Measurements from ENCODE around the gene ULK4.

The ULK4 gene

DNA sequence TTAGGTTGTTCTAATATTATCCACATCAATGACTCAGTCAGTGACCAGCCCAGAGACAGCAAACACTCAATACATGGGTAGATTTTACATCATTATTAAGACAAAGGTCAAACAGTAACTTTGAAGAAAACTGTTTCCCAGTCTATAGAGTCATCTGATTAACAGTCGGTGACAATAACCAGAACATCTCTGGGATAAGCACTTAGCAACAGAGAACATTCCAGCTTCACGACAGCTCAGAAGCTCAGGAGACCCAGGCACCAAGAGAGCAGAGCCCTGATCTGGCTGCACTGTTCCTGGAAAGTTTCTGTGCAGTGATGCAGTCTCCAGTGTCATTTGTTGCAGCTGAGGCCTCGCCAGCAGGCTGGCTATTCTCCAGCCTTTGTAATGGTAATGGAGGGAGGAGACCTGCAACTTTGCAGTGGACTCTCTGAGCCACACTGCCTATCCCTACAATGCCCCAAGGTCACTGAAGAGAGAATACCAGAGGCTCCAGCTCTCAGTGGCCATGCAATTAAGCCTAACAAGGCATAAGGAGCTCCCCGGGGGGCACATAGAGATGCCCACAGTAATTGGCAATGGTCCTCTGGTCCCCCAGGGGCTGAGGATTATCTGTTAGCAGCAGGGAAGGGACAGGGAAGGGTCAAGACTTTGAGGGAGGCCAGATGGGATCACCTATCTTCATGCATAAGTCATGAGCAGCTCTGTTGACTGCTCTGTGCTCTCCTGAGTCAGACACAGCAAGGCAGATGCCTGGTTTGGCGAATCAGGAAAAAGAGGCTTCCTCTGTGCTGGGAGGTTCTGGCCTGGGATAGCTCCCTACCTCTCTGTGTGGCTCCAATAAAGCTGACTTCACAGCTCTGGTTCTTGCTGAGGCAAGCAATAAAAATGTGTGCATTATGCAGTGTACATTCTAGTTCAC is 599.0 kb downstream of the ULK4 start:
- no peak for DNase-seq (ENCODE audit: low read depth)

- no peak for DNase-seq (ENCODE audit: low read depth)
Observed at GRCh38 chr3:41357271-41357670, 604.6 kb downstream of the ULK4 start.

DNA sequence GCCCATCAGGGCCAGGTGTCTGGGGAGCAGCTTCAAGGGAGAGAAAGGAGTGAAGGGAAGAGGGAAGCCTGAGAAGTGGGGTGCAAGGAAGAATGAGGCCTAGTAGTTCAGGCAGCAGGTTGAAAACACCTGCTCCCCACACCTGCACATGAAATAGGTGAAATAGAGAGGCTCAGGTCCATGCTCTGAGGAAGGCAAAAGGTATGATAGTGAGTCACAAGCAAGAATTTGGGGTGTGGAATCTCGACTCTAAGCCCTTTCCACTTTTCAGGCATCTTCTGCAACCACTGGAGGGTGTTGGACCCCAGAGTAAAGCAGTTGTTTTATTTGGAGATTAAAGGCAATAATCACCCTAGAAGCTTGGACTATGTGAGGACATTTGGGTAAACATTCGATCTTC is 605.1 kb downstream of the ULK4 start:
- DNase-seq (ENCODE audit: low read depth): no peak

GRCh38 chr3:41352510-41352909 is 609.4 kb downstream of the ULK4 start:
- DNase-seq (ENCODE audit: low read depth): no peak

- no peak for DNase-seq (ENCODE audit: low read depth)
Observed at GRCh38 chr3:41350441-41350840, 611.5 kb downstream of the ULK4 start.

DNA sequence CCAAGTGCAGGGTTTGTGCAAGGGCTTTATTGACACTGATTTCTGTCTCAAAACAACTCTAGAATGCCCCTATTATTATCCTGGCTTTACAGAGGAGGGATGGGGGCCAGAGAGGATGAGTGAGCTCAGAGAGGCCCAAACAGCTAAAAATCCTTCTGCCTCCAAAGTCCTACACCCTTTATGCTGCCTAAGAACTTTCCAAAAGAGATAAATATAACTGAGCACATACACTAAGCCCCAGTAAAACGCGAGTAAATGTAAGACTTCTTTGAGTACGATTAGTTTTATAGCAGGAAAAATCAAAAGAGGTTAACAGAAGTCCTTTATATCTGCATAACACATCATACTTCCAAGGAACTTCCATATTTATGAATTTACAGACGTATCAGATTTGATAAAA is 613.5 kb downstream of the ULK4 start:
- no peak for DNase-seq (ENCODE audit: low read depth)

GRCh38 chr3:41346698-41347270 is 615.1 kb downstream of the ULK4 start:
- no peak for DNase-seq (ENCODE audit: low read depth)

GRCh38 chr3:41345788-41346187 is 616.1 kb downstream of the ULK4 start:
- no peak for DNase-seq (ENCODE audit: low read depth)

GRCh38 chr3:41339758-41340157 is 622.1 kb downstream of the ULK4 start:
- no peak for DNase-seq (ENCODE audit: low read depth)

DNA sequence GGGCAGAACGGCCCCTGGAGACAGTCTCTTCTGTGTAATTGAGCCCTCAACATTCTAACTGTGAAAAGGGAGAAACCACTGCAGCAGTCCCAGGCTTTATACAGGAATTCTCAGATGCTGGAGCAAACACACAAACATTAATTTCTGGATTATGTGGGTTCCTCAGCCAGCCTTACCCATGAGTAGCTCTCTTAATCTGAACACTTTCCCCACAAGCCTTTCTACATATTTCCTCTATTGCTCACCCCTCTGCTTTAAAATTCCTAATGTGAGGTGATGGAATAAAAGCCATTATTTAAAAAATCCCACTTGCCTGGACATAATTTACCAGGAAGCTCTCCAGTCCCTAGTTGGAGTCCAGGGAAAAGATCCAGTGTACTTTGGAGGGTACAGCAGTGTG is 623.6 kb downstream of the ULK4 start:
- DNase-seq (ENCODE audit: low read depth): no peak

DNA sequence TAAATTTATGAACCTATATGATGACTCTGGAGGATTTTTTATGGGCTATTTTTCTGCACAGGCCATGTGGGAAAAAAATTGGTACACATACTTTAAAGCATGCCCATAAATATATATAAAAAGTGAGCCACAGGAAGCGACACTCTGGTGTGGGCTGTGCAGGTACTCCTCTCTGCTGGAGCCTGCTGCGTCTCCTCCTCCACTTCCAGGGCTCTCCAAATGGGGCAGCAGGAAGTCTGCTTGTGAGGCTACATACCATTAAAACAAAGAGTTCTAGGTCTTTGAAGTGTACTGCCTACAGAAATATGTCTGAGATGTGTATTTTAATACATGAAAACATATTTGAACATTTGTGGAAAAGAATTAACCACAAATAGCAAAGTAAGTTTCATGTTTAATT is 627.5 kb downstream of the ULK4 start:
- no peak for DNase-seq (ENCODE audit: low read depth)

DNA sequence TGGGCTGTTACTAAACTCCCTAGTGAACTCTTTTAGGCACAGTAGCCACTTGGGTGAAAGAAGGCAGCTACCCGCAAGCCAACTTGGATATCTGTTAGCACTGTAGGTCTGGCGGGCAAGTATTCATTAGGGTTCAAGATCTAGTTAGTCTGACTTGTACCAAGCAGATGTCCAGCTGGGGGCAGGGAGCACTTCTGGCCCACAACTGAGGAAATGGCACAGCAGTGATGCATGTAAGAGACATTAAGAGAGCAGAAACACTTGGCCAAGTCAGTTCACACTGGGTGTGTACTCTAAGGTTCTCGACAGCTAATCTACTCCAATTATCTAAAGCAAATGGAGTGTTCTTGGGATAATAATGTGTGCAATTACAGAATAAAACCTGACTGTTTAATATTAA is 630.9 kb downstream of the ULK4 start:
- no peak for DNase-seq (ENCODE audit: low read depth)

- no peak for DNase-seq (ENCODE audit: low read depth)
Observed at GRCh38 chr3:41330465-41330864, 631.4 kb downstream of the ULK4 start.

GRCh38 chr3:41329881-41330280 is 632.0 kb downstream of the ULK4 start:
- no peak for DNase-seq (ENCODE audit: low read depth)

GRCh38 chr3:41328926-41329325 is 633.0 kb downstream of the ULK4 start:
- DNase-seq (ENCODE audit: low read depth): peak; percentile 47

DNA sequence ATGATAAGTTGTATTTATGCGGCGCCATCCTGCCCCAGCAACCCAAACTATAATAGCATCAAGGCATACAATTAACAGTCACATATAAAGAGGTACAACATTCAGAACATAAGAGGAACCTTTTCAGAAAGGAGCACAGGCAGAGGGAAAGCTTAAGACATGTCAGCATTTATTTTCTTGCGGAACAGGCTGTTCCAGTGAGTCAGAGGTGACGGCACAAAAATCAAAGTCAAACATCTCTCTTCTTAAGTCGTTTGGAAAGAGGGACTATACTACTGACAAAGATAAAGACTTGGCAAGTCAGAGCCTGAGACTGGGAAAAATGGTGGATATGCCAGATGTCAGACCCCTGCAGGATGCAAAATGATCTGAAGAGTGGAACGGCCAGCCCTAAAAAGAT is 634.2 kb downstream of the ULK4 start:
- DNase-seq (ENCODE audit: low read depth): no peak

- DNase-seq (ENCODE audit: low read depth): no peak
Observed at GRCh38 chr3:41324156-41324475, 637.8 kb downstream of the ULK4 start.

DNA sequence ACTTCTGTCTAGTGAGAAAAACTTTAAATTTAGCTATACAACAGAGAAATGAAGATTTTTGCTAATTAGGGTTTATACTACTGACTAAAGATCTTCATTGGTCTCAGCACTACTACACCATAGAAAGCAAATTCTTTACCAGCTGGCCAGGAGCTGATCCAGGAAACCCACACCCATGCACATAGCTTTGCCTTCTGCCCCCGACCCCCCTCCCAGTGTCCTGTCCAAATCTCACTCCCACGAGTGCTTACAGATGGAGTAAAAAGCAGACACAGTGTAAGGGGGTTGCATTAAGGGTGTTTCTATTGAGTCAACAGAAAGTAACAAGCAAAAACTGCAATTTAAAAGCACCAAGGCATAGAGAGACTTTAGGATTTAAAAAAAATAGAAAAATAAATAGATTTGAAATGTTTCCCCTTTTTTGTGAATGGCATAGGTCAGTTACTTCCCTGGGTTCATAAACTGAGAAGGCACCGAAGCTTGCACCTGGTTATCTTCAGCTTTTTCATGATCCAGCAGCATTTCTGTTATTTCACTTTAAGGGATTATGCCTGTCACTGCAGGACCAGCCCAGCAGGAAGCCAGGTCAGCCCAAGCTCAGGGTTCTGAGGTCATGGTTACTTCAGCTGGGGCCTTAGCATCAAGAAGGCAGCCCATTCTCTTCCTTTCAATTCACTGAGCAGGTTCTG is 638.3 kb downstream of the ULK4 start:
- DNase-seq (ENCODE audit: low read depth): no peak

GRCh38 chr3:41321642-41321980 is 640.3 kb downstream of the ULK4 start:
- DNase-seq (ENCODE audit: low read depth): no peak

DNA sequence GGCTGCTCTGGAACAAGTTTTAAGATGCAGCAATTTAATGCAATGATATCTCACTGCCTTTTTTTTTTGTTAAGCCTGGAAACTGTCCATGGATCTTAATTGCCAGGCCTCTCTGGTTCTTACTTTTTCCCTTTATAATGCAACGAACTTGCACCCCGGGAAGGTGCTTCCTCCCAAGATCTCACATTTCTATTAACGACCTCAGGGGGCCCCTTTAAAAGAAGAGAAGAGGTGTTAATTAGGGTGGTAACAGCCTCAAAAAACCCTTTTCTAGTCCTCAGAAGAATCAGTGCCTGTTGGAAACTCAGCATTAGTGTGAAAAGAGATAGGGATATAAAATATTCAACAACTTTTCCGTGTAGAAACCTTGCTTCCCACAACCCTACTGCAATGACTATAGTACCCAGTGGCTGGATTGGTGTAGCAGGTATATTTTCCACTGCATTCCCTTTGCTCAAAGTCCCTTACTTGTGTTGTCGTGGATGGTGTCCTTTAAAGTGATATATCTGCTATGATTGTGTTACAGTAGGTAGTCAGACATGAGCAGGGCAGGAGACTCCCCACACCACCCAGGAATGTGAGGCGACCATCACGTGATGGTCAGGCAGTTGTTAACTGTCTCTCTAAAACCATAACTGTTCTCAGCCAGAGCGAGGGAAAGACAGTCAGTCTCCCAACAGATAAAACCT is 640.8 kb downstream of the ULK4 start:
- DNase-seq (ENCODE audit: low read depth): no peak

- DNase-seq (ENCODE audit: low read depth): no peak
Observed at GRCh38 chr3:41318520-41318919, 643.4 kb downstream of the ULK4 start.

DNA sequence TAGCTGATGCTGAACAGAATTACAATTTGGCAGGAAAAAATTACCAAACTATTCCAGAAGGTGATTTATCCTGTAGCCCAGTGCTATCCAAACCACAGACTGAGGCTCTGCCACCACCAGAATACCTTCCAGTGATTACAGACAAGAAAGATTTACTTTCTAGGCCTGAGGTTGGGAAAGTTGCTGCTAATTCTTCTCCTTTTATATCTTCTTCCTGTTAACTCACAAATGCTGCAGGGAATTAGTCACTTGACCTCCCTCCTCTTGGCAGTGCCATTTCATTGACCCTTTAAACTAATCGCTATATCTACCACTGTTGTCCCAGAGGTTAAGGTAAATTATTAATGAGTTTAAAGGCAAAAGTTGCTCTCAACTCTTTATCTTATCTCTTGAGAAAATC is 644.2 kb downstream of the ULK4 start:
- DNase-seq (ENCODE audit: low read depth): no peak

GRCh38 chr3:41317298-41317697 is 644.6 kb downstream of the ULK4 start:
- DNase-seq (ENCODE audit: low read depth): no peak

Data from HS-27A (cell line).